Heart left ventricle (tissue), 16 donors: ENCODE measurements around the gene RNF181. TPM values are rescaled to one million over a fixed set of nuclear protein-coding genes. Genes with fewer than 3 reads are reported as not detected.

ENCODE experiments used
- ATAC-seq, 4 donors: fragments of 200-7000 bp; cut with Tn5 transposase; one replicate each; pipeline ENCODE4 v1.9.1; 2020 to 2022; ENCODE audit warnings: moderate library complexity in 4 of 4, mild to moderate bottlenecking in 3 of 4, moderate number of reproducible peaks in 1 of 4
- DNase-seq, 5 donors: peaks; one replicate each; pipeline ENCODE4 v3.0.0-alpha.2; 2020
- H3K27ac ChIP-seq, 12 donors: fragments of 200-600 bp; sonication (generic) in 4 of 12; one replicate each; pipeline versions ENCODE4 v1.5.0 to v1.8.0; 2016 to 2022; ENCODE audit warnings: mild to moderate bottlenecking in 2 of 12
- H3K27me3 ChIP-seq, 9 donors: fragments of 200-600 bp; sonication (generic) in 2 of 9; one replicate each; pipeline versions ENCODE4 v1.5.1 to v1.8.0; 2016 to 2022; ENCODE audit warnings: mild to moderate bottlenecking in 3 of 9
- H3K36me3 ChIP-seq, 9 donors: fragments of 200-600 bp; sonication (generic) in 2 of 9; one replicate each; pipeline versions ENCODE4 v1.5.0 to v1.8.0; 2018 to 2022; ENCODE audit warnings: mild to moderate bottlenecking in 2 of 9
- H3K4me1 ChIP-seq, 12 donors: fragments of 200-600 bp; sonication (generic) in 4 of 12; one replicate each; pipeline versions ENCODE4 v1.5.0 to v1.8.0; 2016 to 2022; ENCODE audit warnings: mild to moderate bottlenecking in 3 of 12
- H3K4me3 ChIP-seq, 12 donors: fragments of 200-600 bp; sonication (generic) in 4 of 12; one replicate each; pipeline versions ENCODE4 v1.5.0 to v1.8.0; 2017 to 2022; ENCODE audit warnings: mild to moderate bottlenecking in 9 of 12, moderate library complexity in 4 of 12
- H3K9me3 ChIP-seq, 12 donors: fragments of 200-600 bp; sonication (generic) in 4 of 12; one replicate each; pipeline versions ENCODE4 v1.5.0 to v1.8.0; 2016 to 2022; ENCODE audit warnings: mild to moderate bottlenecking in 1 of 12
- CTCF ChIP-seq, 12 donors: fragments of 200-600 bp; sonication (generic) in 4 of 12; IDR thresholded peaks; one replicate each; pipeline versions ENCODE4 v1.5.0 to v1.8.0; 2018 to 2022; ENCODE audit warnings: antibody characterized with exemption in 12 of 12, mild to moderate bottlenecking in 5 of 12
- POLR2A ChIP-seq, 2 donors: fragments of 450-650 bp; IDR thresholded peaks; one replicate each; pipeline ENCODE4 v1.6.1; 2017; ENCODE audit warnings: antibody characterized with exemption in 2 of 2, mild to moderate bottlenecking in 2 of 2, moderate library complexity in 2 of 2
- WGBS, 4 donors: extraction: QIAGEN DNeasy Blood & Tissue Kit in 2 of 4; methylation state at CpG; one replicate each; pipeline versions ENCODE4 v1.1.5 to v1.1.7; 2013 to 2018; 5-methylcytosine and 5-hydroxymethylcytosine counted together
- intact Hi-C, 10 donors: fragments of 100-400 bp; cut with DNase I; formaldehyde crosslinking; loops; one replicate each; pipeline versions ENCODE4 v1.11.1 to v1.14.2; 2022
- polyA plus RNA-seq, 2 donors: library from polyadenylated mRNA; stranded (reverse); fragments of 200-250 nt; gene quantifications; one replicate each; pipeline ENCODE4 v1.2.3, GENCODE V29; 2013
- total RNA-seq, 9 donors: library from RNA; depleted of rRNA in 2 of 9; stranded (reverse); fragments of >200 nt in 2 of 9; fragmentation: NEBNext Ultra II Directional in 3 of 9; extraction: Animal tissue kit (Norgen Biotek cat#: 25700) in 3 of 9; gene quantifications; one replicate each; pipeline versions ENCODE4 v1.1.0 to v1.2.4, GENCODE V29; 2016 to 2023
- donor health status: ischemic (EF 13 %, LVEDD 7.1; RV severe dilation, severe dysfunction).
- donor health status: healthy with polysubstance abuse.
- donor health status: DM: no; HTN: yes; CAD: no.
- donor health status: DM: no; HTN: no; CAD: no.
- donor health status: ischemic (EF 25% LVEDD 6.9; RV normal size, moderate dysfunction).
- donor health status: ischemic (EF 25% LVEDD 5.7; RV mildly dilated, moderate dysfunction).
- donor health status: healthy.
- donor health status: DM: yes; HTN: yes; CAD: no.
- donor health status: ischemic (EF 35%, LVEDD 5.7; RV mildly dilated, moderate dysfunction).
- donor health status: nonischemic (EF 11% LVEDD 7.7; RV severe dilation, severe dysfunction).
- donor health status: DM: yes; HTN: yes; CAD: no.
- donor health status: PGD.
- donor health status: ischemic (EF 29% LVEDD 5.4; RV normal size, mild dysfunction).
- donor health status: nonischemic (EF 23%, LVEDD 6.1; RV moderate dilation, normal function).

Gene RNF181
- total and polyA plus RNA-seq, 11 donors = 77.7 to 235 (median 104) TPM

DNA sequence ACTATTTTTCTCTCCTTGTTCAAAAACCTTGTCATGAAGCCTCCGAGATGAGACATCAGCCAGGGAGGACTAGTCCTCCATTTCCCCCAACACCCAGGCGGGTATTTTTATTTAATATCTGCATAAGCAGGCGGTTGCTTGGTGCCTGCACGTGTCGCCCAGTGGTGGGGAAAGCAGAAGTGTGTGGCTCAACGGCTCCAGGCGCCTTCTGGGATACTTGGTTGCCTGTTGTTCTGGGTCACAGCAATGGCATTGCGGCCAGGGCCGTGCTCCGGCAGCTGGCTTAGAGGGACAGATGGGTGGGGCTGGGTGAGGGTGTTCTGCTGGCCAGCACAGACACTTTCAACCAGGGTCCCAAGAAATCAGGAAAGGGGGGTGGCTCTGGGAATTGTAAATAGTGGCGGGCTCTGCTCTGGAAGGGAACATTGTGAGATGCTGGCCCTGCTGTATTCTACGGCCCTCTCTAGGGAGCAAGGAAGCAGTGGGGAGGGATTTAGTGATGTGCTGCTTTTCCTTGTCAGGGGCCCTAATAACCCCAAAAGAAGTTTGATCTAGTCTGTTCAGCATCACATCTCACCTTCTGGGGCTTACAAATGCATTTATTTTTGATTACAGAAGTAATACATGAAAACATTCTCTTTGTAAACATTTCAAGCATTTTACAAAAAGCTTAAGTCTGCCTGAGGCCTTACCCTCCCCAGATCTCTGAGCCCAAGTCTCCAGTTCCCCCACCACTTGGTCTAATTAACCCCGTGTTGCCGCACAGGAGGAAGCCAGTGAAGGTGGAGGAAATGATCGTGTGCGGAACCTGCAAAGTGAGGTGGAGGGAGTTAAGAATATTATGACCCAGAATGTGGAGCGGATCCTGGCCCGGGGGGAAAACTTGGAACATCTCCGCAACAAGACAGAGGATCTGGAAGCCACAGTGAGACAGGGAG is 17.0 kb upstream of the RNF181 start:
- 61 to 69% (median 63%) methylated on average over 19 of the region's 19 CpGs for WGBS, 4 donors
- ATAC-seq (peak; percentile 14 to 76 (median 67)), DNase-seq (peak; percentile 45 to 84 (median 62))
- intact Hi-C loops = no loop called here
- Histone ChIP-seq H3K27ac (peak overlapping the region; percentile 41 to 90 (median 60)), H3K9me3 (no peaks in the 10 kb centered on the region), H3K27me3 (no peaks in the 10 kb centered on the region), H3K4me1 (peaks cover 0 to 54% (median 19%) of the 10 kb centered on the region in 12 donors), H3K36me3 (peaks cover 0 to 11% (median 0%) of the 10 kb centered on the region in 9 donors), H3K4me3 (peak overlapping the region in 8 of 12 donors; percentile 10 to 60 (median 32))
- TF ChIP-seq POLR2A (IDR thresholded peaks at IDR 0.05) (no peak), CTCF (IDR thresholded peaks at IDR 0.05) (no peak)

- H3K36me3 ChIP-seq = peaks cover 0 to 11% (median 0%) of the 10 kb centered on the region in 9 donors
- H3K9me3 ChIP-seq = no peaks in the 10 kb centered on the region
- peak overlapping the region in 3 of 12 donors; percentile 50 to 60 (median 50) for H3K4me3 ChIP-seq
- WGBS, 4 donors = 59 to 72% (median 62%) methylated on average over 6 of the region's 6 CpGs
- peak overlapping the region in 11 of 12 donors; percentile 8 to 90 (median 56) for H3K27ac ChIP-seq
- DNase-seq (peak in 2 of 5 donors; percentile 52 to 66), ATAC-seq (peak in 3 of 4 donors; percentile 27 to 51 (median 31))
- H3K4me1 ChIP-seq = peaks cover 0 to 60% (median 25%) of the 10 kb centered on the region in 12 donors
- intact Hi-C loops = no loop called here
- TF ChIP-seq POLR2A (IDR thresholded peaks at IDR 0.05) (no peak), CTCF (IDR thresholded peaks at IDR 0.05) (no peak)
- H3K27me3 ChIP-seq = no peaks in the 10 kb centered on the region
These were observed 16.1 kb upstream of the RNF181 start for GRCh38 chr2:85579266-85579935.

DNA sequence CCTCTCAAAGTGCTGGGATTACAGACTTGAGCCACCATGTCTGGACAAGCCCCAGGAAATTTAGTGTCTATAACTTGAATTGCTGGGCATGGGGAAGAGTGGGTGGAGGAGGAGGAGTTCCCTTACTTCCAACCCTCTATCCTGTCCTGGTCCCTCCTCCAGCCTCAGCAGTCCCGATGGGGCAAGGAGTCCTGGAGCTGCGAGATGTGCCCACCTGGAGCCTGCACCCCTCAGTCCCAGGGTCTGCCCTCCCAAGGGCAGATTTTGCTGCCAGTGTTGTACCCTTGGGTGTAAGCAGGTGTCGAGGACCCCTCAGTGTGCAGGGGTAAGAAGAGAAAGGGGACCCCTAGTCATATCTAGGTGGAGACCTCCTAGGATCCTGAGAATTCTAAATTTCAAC is 15.3 kb upstream of the RNF181 start:
- DNase-seq (no peak), ATAC-seq (no peak)
- H3K36me3 ChIP-seq = peaks cover 0 to 11% (median 0%) of the 10 kb centered on the region in 9 donors
- TF ChIP-seq CTCF (IDR thresholded peaks at IDR 0.05) (no peak), POLR2A (IDR thresholded peaks at IDR 0.05) (no peak)
- H3K27ac ChIP-seq = peak overlapping the region in 7 of 12 donors; percentile 50 to 90 (median 64)
- peak overlapping the region in 1 of 12 donors; percentile 60 for H3K4me3 ChIP-seq
- H3K9me3 ChIP-seq = no peaks in the 10 kb centered on the region
- peaks cover 0 to 65% (median 33%) of the 10 kb centered on the region in 12 donors for H3K4me1 ChIP-seq
- intact Hi-C loops = no loop called here
- 75 to 100% (median 86%) methylated on average over 2 to 3 of the region's 3 CpGs for WGBS, 4 donors
- H3K27me3 ChIP-seq = no peaks in the 10 kb centered on the region

DNA sequence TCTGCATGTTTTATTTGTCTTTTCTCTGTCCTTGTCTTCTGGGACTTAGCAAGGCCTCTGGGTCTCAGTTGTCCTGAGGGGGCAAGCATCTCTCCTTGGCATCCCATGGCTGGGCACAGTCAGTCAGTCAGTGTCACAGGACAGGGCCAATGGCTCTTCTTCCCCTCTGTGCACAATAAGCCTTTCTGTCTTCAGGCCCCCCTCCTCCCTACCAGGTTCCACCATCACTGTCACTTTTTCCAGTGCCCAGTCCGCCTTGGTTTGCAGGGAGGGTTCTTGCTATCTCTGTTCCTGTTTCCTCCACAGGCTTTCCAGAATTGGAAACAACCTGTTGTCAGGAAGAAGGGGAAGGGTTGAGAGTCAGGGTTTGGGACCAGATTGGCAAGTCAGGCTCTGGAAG is 13.1 kb upstream of the RNF181 start:
- ATAC-seq = no peak
- Histone ChIP-seq H3K27me3 (no peaks in the 10 kb centered on the region), H3K9me3 (no peaks in the 10 kb centered on the region), H3K4me1 (peaks cover 7 to 81% (median 53%) of the 10 kb centered on the region in 12 donors), H3K4me3 (no peak overlapping the region), H3K36me3 (peaks cover 0 to 11% (median 0%) of the 10 kb centered on the region in 9 donors), H3K27ac (peak overlapping the region in 1 of 12 donors; percentile 97)
- no peak for TF ChIP-seq POLR2A (IDR thresholded peaks at IDR 0.05)
- no peak for TF ChIP-seq CTCF (IDR thresholded peaks at IDR 0.05)
- 51 to 73% (median 61%) methylated on average over 1 of the region's 1 CpG for WGBS, 4 donors
- no peak for DNase-seq
- intact Hi-C loops = no loop called here
